NK-92 (cell line): ENCODE results near the gene RNF212.
"Not testable (repeated sequence)": the region's sequence is repeated elsewhere in the genome, so short reads cannot be mapped to it uniquely, and the experiment has no call there.

Experiments
- DNase-seq: peaks from one replicate; lab custom pipeline; 2025; ENCODE audit not compliant: unreplicated experiment; lab: John Stamatoyannopoulos, UW

Gene RNF212, protein sequence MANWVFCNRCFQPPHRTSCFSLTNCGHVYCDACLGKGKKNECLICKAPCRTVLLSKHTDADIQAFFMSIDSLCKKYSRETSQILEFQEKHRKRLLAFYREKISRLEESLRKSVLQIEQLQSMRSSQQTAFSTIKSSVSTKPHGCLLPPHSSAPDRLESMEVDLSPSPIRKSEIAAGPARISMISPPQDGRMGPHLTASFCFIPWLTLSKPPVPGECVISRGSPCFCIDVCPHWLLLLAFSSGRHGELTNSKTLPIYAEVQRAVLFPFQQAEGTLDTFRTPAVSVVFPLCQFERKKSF

GRCh38 chr4:1113311-1114009 lies at the start of gene RNF212:
TSS of gene RNF212 (minus strand) at chr4:1113564. CDS start at chr4:1113464, 100 bp downstream.
- DNase-seq, result no peak

DNA sequence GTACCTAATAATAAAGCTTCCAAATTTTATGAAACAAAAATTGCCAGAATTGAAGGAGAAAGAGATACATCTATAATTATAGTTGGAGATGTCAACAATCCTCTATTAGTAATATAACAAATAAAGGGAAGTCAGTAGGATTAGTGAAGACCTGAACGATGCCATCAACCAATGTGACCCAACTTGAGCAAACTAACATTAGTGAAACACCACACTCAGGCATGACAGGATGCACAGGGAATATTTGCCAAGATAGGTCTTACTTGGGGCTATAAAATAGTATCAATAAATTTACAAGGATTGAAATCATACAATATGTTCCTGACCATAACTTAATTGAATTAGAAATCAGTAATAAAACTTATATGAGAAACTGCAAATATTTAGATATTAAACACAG lies 47.0 kb upstream of the RNF212 start:
- DNase-seq, result no peak

GRCh38 chr4:1156069-1156468 lies 42.7 kb upstream of the RNF212 start:
- DNase-seq, result no peak

DNA sequence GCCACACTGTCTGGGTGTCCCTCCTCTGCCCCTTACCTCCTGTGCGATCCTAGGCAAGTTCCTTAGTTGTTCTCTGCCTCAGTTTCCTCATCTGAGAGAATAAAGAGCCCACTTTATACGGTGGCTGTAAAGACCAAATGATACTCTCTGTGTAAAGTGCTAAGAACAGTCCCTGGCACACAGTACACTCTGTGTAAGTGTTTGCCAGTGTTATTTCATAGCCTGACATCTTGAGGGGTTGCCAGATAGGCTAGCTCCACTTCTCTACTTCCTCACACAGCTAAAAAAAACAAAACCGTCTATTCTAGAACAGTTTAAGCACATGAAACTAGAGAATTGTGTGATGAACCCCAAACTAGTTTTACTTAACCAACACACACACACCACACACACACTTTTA lies 42.0 kb upstream of the RNF212 start:
- no peak for DNase-seq

DNA sequence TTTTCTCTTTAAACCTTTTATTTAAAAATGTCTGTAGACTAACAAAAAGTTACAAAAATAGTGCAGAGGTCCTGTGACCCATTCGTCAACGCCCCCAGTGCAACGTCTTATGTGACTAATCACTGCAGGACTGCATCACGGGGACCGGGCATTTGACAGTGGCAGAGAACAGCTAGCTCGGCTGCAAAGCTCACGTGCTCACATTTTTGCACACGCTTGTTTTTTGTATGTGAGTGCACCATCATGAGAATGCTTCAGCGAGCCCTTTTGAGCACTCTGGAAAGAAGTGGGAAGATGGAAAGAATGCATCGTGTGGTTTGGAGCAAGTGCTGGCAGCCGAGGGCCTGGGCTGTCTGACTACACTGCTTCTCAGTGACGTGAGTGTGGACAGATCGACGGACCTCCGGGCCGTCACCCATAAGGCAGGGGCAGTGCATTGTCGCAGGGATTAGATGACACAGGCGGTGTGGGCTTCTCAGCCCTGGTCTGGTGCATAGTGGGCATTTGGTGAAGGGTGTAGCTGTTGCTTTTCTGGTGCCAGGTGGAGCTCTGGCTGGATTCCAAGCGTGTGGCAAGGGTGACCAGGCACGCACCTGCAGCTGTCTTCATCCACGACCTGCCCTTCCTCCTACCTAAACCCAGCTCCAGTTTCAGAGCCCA lies 41.3 kb upstream of the RNF212 start:
- no peak for DNase-seq

GRCh38 chr4:1154126-1154522 lies 40.8 kb upstream of the RNF212 start:
- DNase-seq, result no peak

DNA sequence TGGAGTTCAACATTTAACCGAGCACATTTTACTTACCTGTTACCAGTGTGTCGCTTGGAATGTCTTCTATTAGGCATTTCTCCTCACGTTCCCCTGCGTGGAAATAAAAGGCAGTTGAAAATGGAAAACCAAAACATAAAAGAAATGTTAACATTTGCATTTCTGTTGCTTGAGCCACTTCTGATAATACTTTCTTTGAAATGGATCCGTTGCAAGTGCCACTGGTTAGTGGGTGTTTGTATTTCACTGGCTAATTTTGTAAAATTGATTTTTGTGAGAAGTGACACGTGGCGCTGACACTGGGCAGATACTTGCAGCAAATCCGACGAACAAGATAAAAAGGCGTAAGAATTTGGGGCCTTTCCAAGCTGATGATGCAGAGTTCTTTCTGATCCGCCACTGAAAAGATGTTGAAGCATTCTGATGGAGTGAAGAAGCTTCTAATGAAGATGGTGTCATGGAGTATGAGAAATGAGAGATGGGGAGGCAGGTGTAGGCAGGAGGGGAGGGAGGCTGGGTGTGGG lies 40.3 kb upstream of the RNF212 start:
- no peak for DNase-seq

DNA sequence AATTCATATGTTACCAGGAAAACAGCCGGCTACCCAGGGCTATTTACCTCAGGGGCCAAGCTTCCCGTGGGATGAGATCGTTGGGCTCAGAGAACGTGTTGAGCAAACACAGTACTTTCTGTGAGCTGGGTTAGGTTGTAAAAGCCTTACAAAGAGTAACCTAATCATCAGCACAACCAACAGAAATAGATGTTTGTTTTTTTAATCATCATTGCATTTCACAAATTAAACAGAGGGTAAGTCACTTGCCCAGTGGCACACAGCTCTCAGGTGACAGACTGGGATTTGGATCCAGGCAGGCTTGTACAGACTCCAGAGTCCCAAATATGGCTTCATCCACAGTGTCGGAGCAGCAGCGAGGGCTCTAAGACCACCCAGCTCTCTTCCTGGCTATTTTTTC lies 38.9 kb upstream of the RNF212 start:
- DNase-seq, result no peak

- no peak for DNase-seq
Observed at GRCh38 chr4:1151541-1151940, 38.2 kb upstream of the RNF212 start.

DNA sequence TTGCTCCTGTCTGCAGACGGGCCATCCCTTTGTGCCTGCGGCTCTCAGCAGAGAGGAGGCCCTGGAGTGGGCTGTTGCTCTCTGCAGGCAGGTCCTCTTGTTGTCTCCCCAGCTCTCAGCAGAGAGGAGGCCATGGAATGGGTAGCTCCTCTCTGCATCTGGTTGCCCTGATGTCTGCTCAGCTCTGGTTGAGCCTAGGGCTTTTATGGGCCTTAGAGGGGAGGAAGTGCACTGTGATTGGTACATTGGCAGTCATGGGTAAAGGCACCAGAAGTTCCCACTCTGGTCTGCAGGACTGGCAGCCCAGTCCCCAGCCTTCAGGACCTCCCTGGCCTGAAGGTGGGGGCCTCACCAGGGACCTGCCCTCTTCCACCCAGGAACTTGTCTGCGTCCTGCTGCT lies 37.5 kb upstream of the RNF212 start:
- no peak for DNase-seq

DNA sequence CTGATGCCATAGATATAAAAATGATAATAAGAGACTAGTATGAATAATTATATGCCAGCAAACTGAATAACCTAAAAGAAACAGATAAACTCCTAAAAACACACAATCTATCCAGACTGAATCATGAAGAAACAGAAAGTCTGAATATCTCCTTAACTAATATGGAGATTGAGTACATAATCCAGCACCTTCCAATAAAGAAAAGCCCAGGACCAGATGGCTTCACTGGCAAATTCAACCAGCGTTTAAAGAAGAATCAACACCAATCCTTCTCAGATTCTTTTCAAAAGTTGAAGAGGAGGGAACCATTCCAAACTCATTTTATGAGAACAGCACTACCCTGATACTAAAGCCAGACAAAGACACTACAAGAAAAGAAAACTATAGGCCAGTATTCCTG lies 26.5 kb upstream of the RNF212 start:
- DNase-seq, result no peak

DNA sequence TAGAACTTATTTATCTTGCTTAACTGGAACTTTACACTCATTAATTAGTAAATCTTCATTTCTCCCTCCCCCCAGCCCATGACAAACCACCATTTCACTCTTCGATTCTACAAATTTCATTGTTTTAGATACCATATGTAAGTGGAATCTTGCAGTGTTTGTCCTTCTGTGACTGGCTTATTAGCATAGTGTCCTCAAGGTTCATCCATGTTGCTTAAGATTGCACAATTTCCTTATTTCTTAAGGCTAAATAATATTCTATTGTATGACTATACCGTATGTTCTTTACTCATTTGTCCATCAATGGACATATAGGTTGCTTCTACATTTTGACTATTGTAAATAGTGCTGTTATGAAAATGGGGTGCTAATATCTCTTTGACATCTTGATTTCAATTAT lies 24.5 kb upstream of the RNF212 start:
- no peak for DNase-seq

DNA sequence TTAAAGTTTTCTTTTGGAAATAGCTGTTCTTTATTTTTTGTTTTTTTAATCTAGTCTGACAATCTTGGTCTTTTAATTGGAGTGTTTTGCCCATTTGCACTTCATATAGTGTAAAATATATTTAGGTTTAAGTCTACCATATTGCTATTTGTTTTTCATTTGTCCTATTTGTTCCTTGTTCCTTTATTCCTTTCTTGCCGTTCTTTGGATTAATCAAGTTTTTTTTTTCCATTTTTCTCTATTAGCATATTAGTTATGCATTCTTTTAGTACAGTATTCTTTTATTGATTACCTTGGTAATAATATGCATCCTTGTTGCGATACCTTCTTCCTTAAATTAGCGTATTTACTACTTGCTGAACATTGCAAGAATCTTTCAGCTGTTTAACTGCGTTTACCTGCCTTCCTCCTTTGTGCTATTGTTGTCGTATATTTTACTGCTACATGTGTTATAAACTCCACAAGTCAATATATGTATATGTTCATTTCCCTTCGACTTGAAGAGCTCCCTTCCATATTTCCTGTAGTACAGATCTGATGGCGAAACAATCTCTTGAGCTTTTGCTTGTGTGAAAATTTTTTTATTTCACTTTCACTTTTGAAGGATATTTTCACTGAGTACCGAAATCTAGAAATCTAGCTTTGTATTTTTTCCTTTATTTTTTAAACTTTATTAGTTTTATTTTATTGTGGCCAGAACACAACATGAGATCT lies 23.9 kb upstream of the RNF212 start:
- DNase-seq, result no peak

DNA sequence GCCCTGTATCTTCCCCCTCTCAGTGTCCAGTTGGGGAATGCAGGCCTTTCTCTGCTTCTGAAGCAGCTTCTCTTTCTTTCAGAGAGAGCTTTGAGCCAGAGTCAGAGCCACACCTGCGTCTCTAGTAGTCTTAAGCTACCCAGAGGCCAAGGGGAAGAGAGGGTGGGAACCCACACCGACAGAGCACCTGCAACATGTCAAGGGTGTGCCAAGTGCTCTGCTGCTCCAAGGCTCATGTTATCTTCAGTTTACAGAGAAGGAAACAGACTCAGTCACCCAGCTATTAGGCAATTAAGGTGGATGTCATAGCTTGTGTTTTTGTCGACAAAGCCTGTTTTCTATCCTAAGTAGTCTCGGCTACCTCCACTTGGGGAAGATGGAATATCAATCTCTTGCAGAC lies 22.7 kb upstream of the RNF212 start:
- no peak for DNase-seq

DNA sequence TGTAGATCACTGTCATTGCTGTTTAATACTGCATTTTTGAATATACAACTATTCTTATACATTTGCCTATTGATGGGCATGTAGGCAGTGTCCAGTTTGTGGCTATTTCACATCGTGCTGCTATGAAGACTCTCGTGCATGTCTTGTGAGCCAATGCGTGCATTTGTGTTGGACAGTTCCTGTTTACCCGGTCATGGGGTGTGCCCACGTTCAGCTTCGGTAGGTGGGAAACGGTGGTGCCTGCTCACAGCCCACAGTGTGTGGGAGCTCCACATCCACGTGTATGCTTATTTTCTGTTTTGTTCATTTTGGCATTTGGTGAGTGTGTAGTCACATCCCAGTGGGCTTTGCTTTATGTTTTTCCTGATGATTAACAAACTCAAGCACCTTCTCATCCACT lies 19.7 kb upstream of the RNF212 start:
- DNase-seq, result no peak

DNA sequence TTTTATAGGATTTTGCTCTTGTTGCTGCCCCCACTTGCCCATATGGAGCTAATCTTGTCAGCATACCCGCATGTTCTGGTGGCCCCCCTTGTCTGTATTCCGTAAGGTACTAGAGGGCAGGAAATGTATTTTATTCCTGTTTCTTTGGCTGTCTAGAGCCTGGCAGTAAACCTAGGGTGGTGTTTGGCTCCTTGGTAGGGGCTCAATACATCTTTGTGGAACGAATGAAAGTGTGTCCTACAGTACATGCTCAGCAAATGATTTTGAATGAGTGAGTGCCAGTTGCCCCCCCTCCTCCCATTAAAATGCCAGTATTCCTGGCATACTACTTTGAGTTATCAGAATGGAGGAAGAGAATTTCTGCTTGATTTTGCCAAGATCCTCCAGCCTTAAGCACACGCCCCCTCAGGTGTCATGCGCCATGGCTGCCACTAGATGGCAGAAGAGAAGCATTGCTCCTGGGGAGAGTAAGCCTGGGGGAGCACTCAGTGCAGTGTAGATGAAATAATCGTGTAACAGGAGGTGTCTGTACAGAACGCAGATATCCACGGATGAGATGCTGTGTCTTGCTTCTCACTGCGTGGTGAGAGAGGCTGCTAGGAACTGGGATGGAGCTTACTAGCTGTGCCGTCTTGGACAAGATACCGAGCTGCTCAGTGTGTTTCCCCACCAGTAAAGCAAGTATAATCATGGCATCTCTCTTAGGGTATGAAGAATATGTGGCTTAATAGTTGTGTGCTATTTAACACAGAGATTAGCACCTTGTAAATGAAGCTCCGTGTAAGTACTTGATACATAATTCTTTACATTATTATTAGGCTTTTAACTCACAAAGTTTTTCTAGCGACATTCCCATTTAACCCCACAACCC lies 17.2 kb upstream of the RNF212 start:
- no peak for DNase-seq

- DNase-seq, result no peak
Observed at GRCh38 chr4:1126506-1126905, 13.1 kb upstream of the RNF212 start.

- not testable (repeated sequence) for DNase-seq
Observed at GRCh38 chr4:1125466-1125865, 12.1 kb upstream of the RNF212 start.

DNA sequence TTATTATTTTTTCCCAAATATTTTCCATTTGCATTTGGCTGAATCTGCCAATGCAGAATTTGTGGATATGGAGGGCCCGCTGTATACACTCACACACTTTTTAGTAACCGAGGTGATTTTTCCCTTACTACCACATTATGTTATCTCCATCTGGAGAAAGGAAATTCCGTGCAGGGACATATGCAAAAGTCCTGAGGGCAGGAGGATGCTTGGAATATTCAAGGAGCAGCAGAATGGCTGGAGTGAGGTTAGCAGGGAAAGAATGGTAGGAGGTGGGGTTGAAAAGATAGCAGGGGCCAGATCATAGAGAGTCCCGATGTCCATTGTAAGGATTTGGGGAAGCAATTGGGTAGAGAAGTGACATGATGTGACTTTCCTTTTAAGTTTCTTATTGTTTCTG lies 11.5 kb upstream of the RNF212 start:
- DNase-seq, result no peak

- DNase-seq, result no peak
Observed at GRCh38 chr4:1122505-1122904, 9.1 kb upstream of the RNF212 start.
